Measurements from ENCODE around the gene PRPF38B.
A peak's percentile ranks its signal among the peaks of the same experiment; 100 is the strongest.

Gene PRPF38B

GRCh38 chr1:108685529-108685928, 6.6 kb upstream of the PRPF38B start:
- Histone ChIP-seq H3K27ac (no peak overlapping the region), H3K79me2 (ENCODE audit: insufficient read depth, low read depth) (no peaks in the 10 kb centered on the region), H3K4me3 (IDR thresholded peaks at IDR 0.05; ENCODE audit: insufficient read depth, low read depth, low read length) (no peak overlapping the region), H3K36me3 (ENCODE audit: insufficient read depth) (no peaks in the 10 kb centered on the region), H3K27me3 (ENCODE audit: insufficient read depth, low read depth) (no peaks in the 10 kb centered on the region), H3K9ac (no peak overlapping the region), H4K20me1 (ENCODE audit: insufficient read depth) (no peaks in the 10 kb centered on the region), H3K4me2 (no peak overlapping the region), H2AFZ (ENCODE audit: low read depth) (no peak overlapping the region), H3K4me1 (ENCODE audit: low read depth, poor library complexity, severe bottlenecking) (no peaks in the 10 kb centered on the region)
- TF ChIP-seq CTCF (conservative IDR thresholded peaks at IDR 0.05; ENCODE audit: low read depth, low read length), result no peak

- H4K20me1 ChIP-seq (ENCODE audit: insufficient read depth), result no peaks in the 10 kb centered on the region
- no peak for TF ChIP-seq CTCF (conservative IDR thresholded peaks at IDR 0.05; ENCODE audit: low read depth, low read length)
- no peaks in the 10 kb centered on the region for H3K36me3 ChIP-seq (ENCODE audit: insufficient read depth)
- no peak overlapping the region for H2AFZ ChIP-seq (ENCODE audit: low read depth)
- H3K27me3 ChIP-seq (ENCODE audit: insufficient read depth, low read depth), result no peaks in the 10 kb centered on the region
- H3K79me2 ChIP-seq (ENCODE audit: insufficient read depth, low read depth), result 0 out of 2 replicates have a peak, but pooled peaks cover 11% of the 10 kb centered on the region
- peaks cover 7% of the 10 kb centered on the region for H3K4me1 ChIP-seq (ENCODE audit: low read depth, poor library complexity, severe bottlenecking)
- no peak overlapping the region for H3K9ac ChIP-seq
- H3K4me3 ChIP-seq (IDR thresholded peaks at IDR 0.05; ENCODE audit: insufficient read depth, low read depth, low read length), result no peak overlapping the region
- H3K4me2 ChIP-seq, result no peak overlapping the region
- no peak overlapping the region for H3K27ac ChIP-seq
Observed at GRCh38 chr1:108686614-108687313, 5.3 kb upstream of the PRPF38B start.

GRCh38 chr1:108691128-108691941, 775 bp upstream of the PRPF38B start:
- Histone ChIP-seq H3K4me3 (IDR thresholded peaks at IDR 0.05; ENCODE audit: insufficient read depth, low read depth, low read length) (peak overlapping the region; percentile 69), H3K27ac (peak overlapping the region; percentile 96), H3K4me2 (peak overlapping the region; percentile 92), H2AFZ (ENCODE audit: low read depth) (peak overlapping the region; percentile 85), H3K27me3 (ENCODE audit: insufficient read depth, low read depth) (no peaks in the 10 kb centered on the region), H3K36me3 (ENCODE audit: insufficient read depth) (peaks cover 7% of the 10 kb centered on the region; the same call in 1 of the 2 replicates), H4K20me1 (ENCODE audit: insufficient read depth) (no peaks in the 10 kb centered on the region; the same call in 1 of the 2 replicates), H3K9ac (peak overlapping the region; percentile 94), H3K4me1 (ENCODE audit: low read depth, poor library complexity, severe bottlenecking) (peaks cover 18% of the 10 kb centered on the region), H3K79me2 (ENCODE audit: insufficient read depth, low read depth) (peaks cover 50% of the 10 kb centered on the region)
- TF ChIP-seq CTCF (conservative IDR thresholded peaks at IDR 0.05; ENCODE audit: low read depth, low read length), result no peak

- Histone ChIP-seq H3K4me2 (peak overlapping the region; percentile 61), H3K27me3 (ENCODE audit: insufficient read depth, low read depth) (no peaks in the 10 kb centered on the region), H4K20me1 (ENCODE audit: insufficient read depth) (no peaks in the 10 kb centered on the region; the same call in 1 of the 2 replicates), H2AFZ (ENCODE audit: low read depth) (peak overlapping the region; percentile 85), H3K9ac (peak overlapping the region; percentile 94), H3K27ac (peak overlapping the region; percentile 96), H3K4me1 (ENCODE audit: low read depth, poor library complexity, severe bottlenecking) (peaks cover 18% of the 10 kb centered on the region), H3K36me3 (ENCODE audit: insufficient read depth) (peaks cover 10% of the 10 kb centered on the region; the same call in 1 of the 2 replicates), H3K4me3 (IDR thresholded peaks at IDR 0.05; ENCODE audit: insufficient read depth, low read depth, low read length) (peak overlapping the region; percentile 32), H3K79me2 (ENCODE audit: insufficient read depth, low read depth) (peaks cover 54% of the 10 kb centered on the region)
- no peak for TF ChIP-seq CTCF (conservative IDR thresholded peaks at IDR 0.05; ENCODE audit: low read depth, low read length)
Observed at GRCh38 chr1:108692724-108693655, 880 bp downstream of the PRPF38B start.
